GM12878 (cell line): Measurements from ENCODE around the gene PIK3C2B. TPM values are rescaled to one million over a fixed set of nuclear protein-coding genes. Genes with fewer than 3 reads are reported as not detected.
A peak's percentile ranks its signal among the peaks of the same experiment; 100 is the strongest.

Experiments
- ATAC-seq: fragments of 200-7000 bp; cut with Tn5 transposase; 3 replicates; pipeline ENCODE4 v1.9.1; 2020; ENCODE audit warnings: mild to moderate bottlenecking, moderate library complexity
- BruUV-seq: library from RNA; stranded (reverse); fragments of 400-500 nt; replicated peaks from 2 replicates; lab custom pipeline; 2021; lab: Mats Ljungman, UMichigan
- CTCF ChIA-PET: fragments of 300-600 bp; sonication (Branson Sonifier 250); formaldehyde crosslinking; extraction: SDS; loops from one replicate; lab custom pipeline; 2021; ENCODE audit warnings: inconsistent platforms; lab: Yijun Ruan, JAX
- POLR2A ChIA-PET: fragments of 350-600 bp; formaldehyde crosslinking; extraction: SDS; loops from one replicate; lab custom pipeline; 2021; ENCODE audit warnings: inconsistent platforms; lab: Charles Lee
- RAD21 ChIA-PET: fragments of 300-600 bp; sonication (Branson Sonifier 250); formaldehyde crosslinking; loops from one replicate; lab custom pipeline; 2023; ENCODE audit warnings: antibody characterized with exemption; ENCODE audit not compliant: unreplicated experiment; lab: Charles Lee
- SMC1A ChIA-PET: fragments of 300-600 bp; sonication (Branson Sonifier 250); formaldehyde crosslinking; loops from one replicate; lab custom pipeline; 2023; ENCODE audit not compliant: unreplicated experiment, uncharacterized antibody; lab: Charles Lee
- DNase-seq: peaks from one replicate; pipeline ENCODE4 v3.0.0-alpha.2; 2011; ENCODE audit warnings: low read depth, low spot score
- FAIRE-seq: peaks from 3 replicates; lab custom pipeline; 2011; peaks lifted over from hg19 to GRCh38; lab: Jason Lieb, UNC
- H2AFZ ChIP-seq: 2 replicates; pipeline ENCODE4 v1.6.0; 2011; ENCODE audit warnings: low read depth, low read length, control low read depth; ENCODE audit not compliant: control insufficient read depth
- H3K27ac ChIP-seq: 2 replicates; pipeline ENCODE4 v1.5.1; 2011; ENCODE audit warnings: control low read depth; ENCODE audit not compliant: control insufficient read depth, insufficient read depth
- H3K27me3 ChIP-seq, 2 experiments: replicated peaks in 1 of 2; 2 replicates each; pipeline versions ENCODE4 v1.6.0 to v1.6.1; 2011; ENCODE audit warnings: low read length in 1 of 2; ENCODE audit not compliant: control insufficient read depth in 2 of 2, insufficient read depth in 2 of 2
- H3K36me3 ChIP-seq, 2 experiments: 2 replicates each; pipeline ENCODE4 v1.5.1; 2011; ENCODE audit warnings: low read length in 1 of 2; ENCODE audit not compliant: control insufficient read depth in 2 of 2, insufficient read depth in 2 of 2
- H3K4me1 ChIP-seq: 2 replicates; pipeline ENCODE4 v1.6.1; 2011; ENCODE audit warnings: mild to moderate bottlenecking, low read length, moderate library complexity, mixed read lengths; ENCODE audit not compliant: control insufficient read depth, insufficient read depth
- H3K4me2 ChIP-seq: 2 replicates; pipeline ENCODE4 v1.6.0; 2011; ENCODE audit warnings: control low read depth; ENCODE audit not compliant: control insufficient read depth, insufficient read depth
- H3K4me3 ChIP-seq: fragments of 200-600 bp; sonication (generic); 2 replicates; pipeline ENCODE4 v1.5.1; 2016
- H3K79me2 ChIP-seq: 2 replicates; pipeline ENCODE4 v1.6.0; 2011; ENCODE audit warnings: low read length; ENCODE audit not compliant: control insufficient read depth, insufficient read depth
- H3K9ac ChIP-seq: 2 replicates; pipeline ENCODE4 v1.8.0; 2011; ENCODE audit warnings: low read length, control low read depth, mixed read lengths; ENCODE audit not compliant: control insufficient read depth, insufficient read depth
- H3K9me3 ChIP-seq: replicated peaks from 3 replicates; pipeline ENCODE4 v1.5.1; 2011; ENCODE audit warnings: mild to moderate bottlenecking, low read length; ENCODE audit not compliant: control insufficient read depth, insufficient read depth
- H4K20me1 ChIP-seq: 2 replicates; pipeline ENCODE4 v1.6.0; 2011; ENCODE audit not compliant: control insufficient read depth, insufficient read depth
- ZNF622 ChIP-seq: fragments of 450-650 bp; IDR thresholded peaks from 2 replicates; pipeline ENCODE4 v1.6.1; 2017; ENCODE audit warnings: mild to moderate bottlenecking, inconsistent platforms
- in situ Hi-C: fragments of 300-500 bp; cut with MboI; formaldehyde crosslinking; loops from 9 replicates; pipeline ENCODE4 v1.14.3; 2018; ENCODE audit warnings: mixed read lengths
- intact Hi-C: fragments of 100-400 bp; cut with micrococcal nuclease; formaldehyde crosslinking; loops from one replicate; pipeline ENCODE4 v1.14.2; 2022; ENCODE audit not compliant: unreplicated experiment
- polyA plus RNA-seq, 11 experiments: library from polyadenylated mRNA; depleted of rRNA in 4 of 11; unstranded in 6 of 11; stranded (reverse) in 5 of 11; fragments of >200 nt; fragmentation: Nextera tagmentation in 4 of 11; fragmentation: Illumina TruSeq in 1 of 11; extraction: Ambion mirVana in 4 of 11; extraction: Trizol in 1 of 11; gene quantifications; 1 replicate in 1 of 11; 2 replicates in 10 of 11; pipeline versions ENCODE4 v1.2.1 to v1.2.3, GENCODE V29; 2011 to 2016; ENCODE audit warnings: inconsistent platforms in 2 of 11, missing spikeins in 2 of 11, low read depth in 1 of 11
- total RNA-seq, 4 experiments: library from RNA; depleted of rRNA in 3 of 4; stranded (reverse); fragments of >200 nt in 3 of 4; fragmentation: Illumina TruSeq in 1 of 4; extraction: Trizol in 1 of 4; gene quantifications; 2 replicates each; pipeline versions ENCODE4 v1.2.1 to v1.2.3, GENCODE V29; 2013 to 2021
- TF ChIP-seq, protein P1 (sequence below), 3 experiments: IDR thresholded peaks in 2 of 3; conservative IDR thresholded peaks in 1 of 3; 2 replicates each; pipeline ENCODE4 v1.5.1; 2011; ENCODE audit warnings: low read depth in 3 of 3, low read length in 3 of 3, mild to moderate bottlenecking in 3 of 3, control low read depth in 2 of 3, moderate library complexity in 2 of 3, inconsistent platforms in 1 of 3, mixed read lengths in 1 of 3; ENCODE audit not compliant: control insufficient read depth in 2 of 3, insufficient read depth in 1 of 3; ENCODE audit errors: extremely low read depth in 1 of 3
- TF ChIP-seq, protein P2 (sequence below): fragments of 450-650 bp; IDR thresholded peaks from 2 replicates; pipeline ENCODE4 v1.6.1; 2017; ENCODE audit warnings: mild to moderate bottlenecking, moderate library complexity
- TF ChIP-seq, protein P3 (sequence below): fragments of 150-350 bp; IDR thresholded peaks from 2 replicates; pipeline ENCODE4 v1.6.1; 2016; ENCODE audit warnings: low read depth, low read length

Gene PIK3C2B
- total and polyA plus RNA-seq, 10 of the 15 experiments (the other 5 are each of a cell fraction or from before 2014, with no cell fraction given), result 2.2 to 38.1 (median 11.4) TPM

- TF ChIP-seq, protein P1, sequence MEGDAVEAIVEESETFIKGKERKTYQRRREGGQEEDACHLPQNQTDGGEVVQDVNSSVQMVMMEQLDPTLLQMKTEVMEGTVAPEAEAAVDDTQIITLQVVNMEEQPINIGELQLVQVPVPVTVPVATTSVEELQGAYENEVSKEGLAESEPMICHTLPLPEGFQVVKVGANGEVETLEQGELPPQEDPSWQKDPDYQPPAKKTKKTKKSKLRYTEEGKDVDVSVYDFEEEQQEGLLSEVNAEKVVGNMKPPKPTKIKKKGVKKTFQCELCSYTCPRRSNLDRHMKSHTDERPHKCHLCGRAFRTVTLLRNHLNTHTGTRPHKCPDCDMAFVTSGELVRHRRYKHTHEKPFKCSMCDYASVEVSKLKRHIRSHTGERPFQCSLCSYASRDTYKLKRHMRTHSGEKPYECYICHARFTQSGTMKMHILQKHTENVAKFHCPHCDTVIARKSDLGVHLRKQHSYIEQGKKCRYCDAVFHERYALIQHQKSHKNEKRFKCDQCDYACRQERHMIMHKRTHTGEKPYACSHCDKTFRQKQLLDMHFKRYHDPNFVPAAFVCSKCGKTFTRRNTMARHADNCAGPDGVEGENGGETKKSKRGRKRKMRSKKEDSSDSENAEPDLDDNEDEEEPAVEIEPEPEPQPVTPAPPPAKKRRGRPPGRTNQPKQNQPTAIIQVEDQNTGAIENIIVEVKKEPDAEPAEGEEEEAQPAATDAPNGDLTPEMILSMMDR (IDR thresholded peaks at IDR 0.05 in 2 of 3, conservative IDR thresholded peaks at IDR 0.05 in 1 of 3; ENCODE audit: control insufficient read depth in 2 of 3, extremely low read depth in 1 of 3, insufficient read depth in 1 of 3, low read depth in 3 of 3, low read length in 3 of 3), result 0 out of 6 replicates have a peak, but pooled peaks of 2 of the 3 experiments have one; percentile 2 to 20
Observed at GRCh38 chr1:204513117-204513716, 18.6 kb upstream of the PIK3C2B start (continued).

DNA sequence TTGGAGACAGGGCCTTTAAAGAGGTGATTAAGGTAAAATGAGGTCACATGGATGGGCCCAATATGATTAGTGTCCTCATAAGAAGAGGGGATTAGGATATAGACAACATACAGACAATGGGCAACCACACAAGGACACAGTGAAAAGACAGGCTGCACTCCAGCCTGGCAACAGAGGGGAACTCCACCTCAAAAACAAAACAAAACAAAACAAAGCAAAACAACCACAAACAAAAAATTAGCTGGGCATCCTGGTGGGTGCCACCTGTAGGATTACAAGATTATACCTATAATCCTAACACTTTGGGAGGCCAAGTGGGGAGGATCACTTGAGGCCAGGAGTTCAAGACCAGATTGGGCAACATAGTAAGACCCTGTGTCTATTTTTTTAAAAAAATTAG lies 16.8 kb upstream of the PIK3C2B start:
- BruUV-seq, result no TSS peak
- ChIA-PET RAD21 (no interaction called here), SMC1A (interaction anchor here (1.0 to 5.3 kb wide), 3 partner anchors 8 to 19 kb away, joined by 3 to 41 read pairs (median 12); no protein-coding TSS in a partner anchor), POLR2A (no interaction called here), CTCF (no interaction called here)
- H2AFZ ChIP-seq, result peak overlapping the region; percentile 1; the same call in 1 of the 2 replicates
- DNase-seq (no peak), FAIRE-seq (no peak), ATAC-seq (no peak)
- in situ Hi-C loops (loop anchor here (25.0 kb wide), 1 partner anchor 1224 kb away; no protein-coding TSS in a partner anchor), intact Hi-C loops (loop anchor here (10.0 kb wide), 1 partner anchor 1543 kb away; the partner anchor contains the start of gene RHEX)
- no peak overlapping the region for H3K27ac ChIP-seq
- no peak overlapping the region for H3K4me3 ChIP-seq
- peaks cover 31% of the 10 kb centered on the region for H3K4me1 ChIP-seq
- no peak for TF ChIP-seq ZNF622
- TF ChIP-seq, protein P2, sequence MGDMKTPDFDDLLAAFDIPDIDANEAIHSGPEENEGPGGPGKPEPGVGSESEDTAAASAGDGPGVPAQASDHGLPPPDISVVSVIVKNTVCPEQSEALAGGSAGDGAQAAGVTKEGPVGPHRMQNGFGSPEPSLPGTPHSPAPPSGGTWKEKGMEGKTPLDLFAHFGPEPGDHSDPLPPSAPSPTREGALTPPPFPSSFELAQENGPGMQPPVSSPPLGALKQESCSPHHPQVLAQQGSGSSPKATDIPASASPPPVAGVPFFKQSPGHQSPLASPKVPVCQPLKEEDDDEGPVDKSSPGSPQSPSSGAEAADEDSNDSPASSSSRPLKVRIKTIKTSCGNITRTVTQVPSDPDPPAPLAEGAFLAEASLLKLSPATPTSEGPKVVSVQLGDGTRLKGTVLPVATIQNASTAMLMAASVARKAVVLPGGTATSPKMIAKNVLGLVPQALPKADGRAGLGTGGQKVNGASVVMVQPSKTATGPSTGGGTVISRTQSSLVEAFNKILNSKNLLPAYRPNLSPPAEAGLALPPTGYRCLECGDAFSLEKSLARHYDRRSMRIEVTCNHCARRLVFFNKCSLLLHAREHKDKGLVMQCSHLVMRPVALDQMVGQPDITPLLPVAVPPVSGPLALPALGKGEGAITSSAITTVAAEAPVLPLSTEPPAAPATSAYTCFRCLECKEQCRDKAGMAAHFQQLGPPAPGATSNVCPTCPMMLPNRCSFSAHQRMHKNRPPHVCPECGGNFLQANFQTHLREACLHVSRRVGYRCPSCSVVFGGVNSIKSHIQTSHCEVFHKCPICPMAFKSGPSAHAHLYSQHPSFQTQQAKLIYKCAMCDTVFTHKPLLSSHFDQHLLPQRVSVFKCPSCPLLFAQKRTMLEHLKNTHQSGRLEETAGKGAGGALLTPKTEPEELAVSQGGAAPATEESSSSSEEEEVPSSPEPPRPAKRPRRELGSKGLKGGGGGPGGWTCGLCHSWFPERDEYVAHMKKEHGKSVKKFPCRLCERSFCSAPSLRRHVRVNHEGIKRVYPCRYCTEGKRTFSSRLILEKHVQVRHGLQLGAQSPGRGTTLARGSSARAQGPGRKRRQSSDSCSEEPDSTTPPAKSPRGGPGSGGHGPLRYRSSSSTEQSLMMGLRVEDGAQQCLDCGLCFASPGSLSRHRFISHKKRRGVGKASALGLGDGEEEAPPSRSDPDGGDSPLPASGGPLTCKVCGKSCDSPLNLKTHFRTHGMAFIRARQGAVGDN, result no peak
- TF ChIP-seq, protein P3, sequence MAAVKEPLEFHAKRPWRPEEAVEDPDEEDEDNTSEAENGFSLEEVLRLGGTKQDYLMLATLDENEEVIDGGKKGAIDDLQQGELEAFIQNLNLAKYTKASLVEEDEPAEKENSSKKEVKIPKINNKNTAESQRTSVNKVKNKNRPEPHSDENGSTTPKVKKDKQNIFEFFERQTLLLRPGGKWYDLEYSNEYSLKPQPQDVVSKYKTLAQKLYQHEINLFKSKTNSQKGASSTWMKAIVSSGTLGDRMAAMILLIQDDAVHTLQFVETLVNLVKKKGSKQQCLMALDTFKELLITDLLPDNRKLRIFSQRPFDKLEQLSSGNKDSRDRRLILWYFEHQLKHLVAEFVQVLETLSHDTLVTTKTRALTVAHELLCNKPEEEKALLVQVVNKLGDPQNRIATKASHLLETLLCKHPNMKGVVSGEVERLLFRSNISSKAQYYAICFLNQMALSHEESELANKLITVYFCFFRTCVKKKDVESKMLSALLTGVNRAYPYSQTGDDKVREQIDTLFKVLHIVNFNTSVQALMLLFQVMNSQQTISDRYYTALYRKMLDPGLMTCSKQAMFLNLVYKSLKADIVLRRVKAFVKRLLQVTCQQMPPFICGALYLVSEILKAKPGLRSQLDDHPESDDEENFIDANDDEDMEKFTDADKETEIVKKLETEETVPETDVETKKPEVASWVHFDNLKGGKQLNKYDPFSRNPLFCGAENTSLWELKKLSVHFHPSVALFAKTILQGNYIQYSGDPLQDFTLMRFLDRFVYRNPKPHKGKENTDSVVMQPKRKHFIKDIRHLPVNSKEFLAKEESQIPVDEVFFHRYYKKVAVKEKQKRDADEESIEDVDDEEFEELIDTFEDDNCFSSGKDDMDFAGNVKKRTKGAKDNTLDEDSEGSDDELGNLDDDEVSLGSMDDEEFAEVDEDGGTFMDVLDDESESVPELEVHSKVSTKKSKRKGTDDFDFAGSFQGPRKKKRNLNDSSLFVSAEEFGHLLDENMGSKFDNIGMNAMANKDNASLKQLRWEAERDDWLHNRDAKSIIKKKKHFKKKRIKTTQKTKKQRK, result no peak
- H3K36me3 ChIP-seq, result no peaks in the 10 kb centered on the region
- H3K9me3 ChIP-seq, result no peaks in the 10 kb centered on the region
- no peaks in the 10 kb centered on the region for H4K20me1 ChIP-seq
- H3K4me2 ChIP-seq, result no peak overlapping the region
- H3K79me2 ChIP-seq, result peaks cover under 1% of the 10 kb centered on the region; the same call in 1 of the 2 replicates
- H3K9ac ChIP-seq, result no peak overlapping the region
- H3K27me3 ChIP-seq, result no peaks in the 10 kb centered on the region
